Kidney (tissue), 14 donors: ENCODE results near the gene TRAK1. TPM values are rescaled to one million over a fixed set of nuclear protein-coding genes. Genes with fewer than 3 reads are reported as not detected.

Experiments
- DNase-seq, 5 donors: peaks; one replicate each; pipeline ENCODE4 v3.0.0-alpha.2; 2013 to 2020
- FAIRE-seq: peaks from 2 replicates; lab custom pipeline; 2012; peaks lifted over from hg19 to GRCh38; lab: Jason Lieb, UNC
- H3K27ac ChIP-seq, 2 donors: one replicate each; pipeline ENCODE4 v1.7.0; 2013; ENCODE audit warnings: low read depth in 2 of 2, low read length in 2 of 2, inconsistent platforms in 1 of 2
- H3K27me3 ChIP-seq: one replicate; pipeline ENCODE4 v1.7.1; 2013; ENCODE audit warnings: low read length, inconsistent platforms; ENCODE audit not compliant: control insufficient read depth, insufficient read depth
- H3K36me3 ChIP-seq, 3 donors: one replicate each; pipeline versions ENCODE4 v1.7.0 to v1.7.1; 2013; ENCODE audit warnings: low read length in 3 of 3, control low read depth in 1 of 3, inconsistent platforms in 1 of 3; ENCODE audit not compliant: insufficient read depth in 3 of 3, control insufficient read depth in 2 of 3
- H3K4me1 ChIP-seq, 3 donors: one replicate each; pipeline versions ENCODE4 v1.7.0 to v1.7.1; 2013; ENCODE audit warnings: low read length in 3 of 3, inconsistent platforms in 1 of 3, low read depth in 1 of 3; ENCODE audit not compliant: control insufficient read depth in 2 of 3, insufficient read depth in 2 of 3
- H3K4me3 ChIP-seq, 3 donors: one replicate each; pipeline versions ENCODE4 v1.7.0 to v1.8.1; 2013; ENCODE audit warnings: low read length in 3 of 3, control low read depth in 1 of 3, inconsistent platforms in 1 of 3
- H3K9ac ChIP-seq, 3 donors: one replicate each; pipeline versions ENCODE4 v1.7.0 to v1.7.1; 2013; ENCODE audit warnings: low read length in 3 of 3, control low read depth in 1 of 3, inconsistent platforms in 1 of 3
- H3K9me3 ChIP-seq, 3 donors: one replicate each; pipeline versions ENCODE4 v1.7.0 to v1.7.1; 2013; ENCODE audit warnings: low read length in 3 of 3, control low read depth in 1 of 3, inconsistent platforms in 1 of 3; ENCODE audit not compliant: control insufficient read depth in 2 of 3, insufficient read depth in 1 of 3
- intact Hi-C: fragments of 100-400 bp; cut with DNase I; formaldehyde crosslinking; loops from one replicate; pipeline ENCODE4 v1.11.1; 2022
- polyA plus RNA-seq: library from polyadenylated mRNA; stranded (reverse); fragments of 350-450 nt; fragmentation: Illumina TruSeq; extraction: RNeasy Lipid Tissue Mini Kit (QIAGEN cat#74804); gene quantifications from one replicate; pipeline ENCODE4 v1.2.3, GENCODE V29; 2014; ENCODE audit warnings: low read depth, low replicate concordance; ENCODE audit not compliant: insufficient read depth
- total RNA-seq: library from RNA; stranded (reverse); fragmentation: NEBNext Ultra II Directional; extraction: Animal tissue kit (Norgen Biotek cat#: 25700); gene quantifications from one replicate; pipeline ENCODE4 v1.2.1, GENCODE V29; 2021
- TF ChIP-seq, protein P1 (sequence below): IDR thresholded peaks from 3 replicates; pipeline ENCODE4 v1.5.1; 2012; ENCODE audit warnings: mild to moderate bottlenecking, moderate library complexity, borderline replicate concordance; ENCODE audit not compliant: insufficient read depth; ENCODE audit errors: extremely low read depth
- donor health status: control.
- donor health status: control.
- donor health status: control.
- donor health status: control.
- donor health status: control.
- donor health status: DM: yes; HTN: yes; CAD: no.
- donor health status: Normal renal cell carcinoma (clear cell type).

The TRAK1 gene
- total and polyA plus RNA-seq, 2 donors from 2014 or later, result 16.2 to 41.0 TPM

DNA sequence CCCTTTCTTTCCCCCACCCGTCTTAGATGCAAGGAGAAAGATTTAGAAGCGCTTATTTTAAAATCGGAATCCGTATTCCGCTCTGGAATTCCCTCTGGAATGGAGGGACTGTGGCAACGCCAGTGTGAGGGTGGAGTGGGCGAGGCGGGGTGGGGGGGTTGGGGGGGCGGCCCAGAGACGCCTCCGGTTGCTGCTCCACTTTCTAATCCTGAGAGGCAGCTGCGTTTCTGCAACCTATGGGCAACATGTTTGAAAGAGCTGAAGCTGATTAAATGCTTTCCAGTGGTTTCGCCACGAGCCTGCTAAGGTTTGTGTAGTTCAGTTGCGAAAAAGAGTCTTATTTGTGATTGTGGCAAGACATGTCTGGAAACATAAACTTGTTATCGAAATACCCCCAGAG lies 174.9 kb downstream of the TRAK1 start, which contains the start of gene CCK:
Gene CCK, minus strand, starts transcription at position 101 of the 400 bp plus-strand sequence. CDS start 2,555 bp downstream, outside the sequence.
- intact Hi-C loops, result no loop called here
- DNase-seq (no peak), FAIRE-seq (no peak)
- Histone ChIP-seq H3K9me3 (no peaks in the 10 kb centered on the region), H3K27ac (no peak within 1 kb of the TSS), H3K27me3 (peaks cover 33% of the 10 kb centered on the region), H3K4me3 (no peak within 1 kb of the TSS), H3K4me1 (peaks cover 0 to 3% (median 0%) of the 10 kb centered on the region in 3 donors), H3K9ac (no peak within 1 kb of the TSS), H3K36me3 (no peaks in the 10 kb centered on the region)
- TF ChIP-seq, protein P1, sequence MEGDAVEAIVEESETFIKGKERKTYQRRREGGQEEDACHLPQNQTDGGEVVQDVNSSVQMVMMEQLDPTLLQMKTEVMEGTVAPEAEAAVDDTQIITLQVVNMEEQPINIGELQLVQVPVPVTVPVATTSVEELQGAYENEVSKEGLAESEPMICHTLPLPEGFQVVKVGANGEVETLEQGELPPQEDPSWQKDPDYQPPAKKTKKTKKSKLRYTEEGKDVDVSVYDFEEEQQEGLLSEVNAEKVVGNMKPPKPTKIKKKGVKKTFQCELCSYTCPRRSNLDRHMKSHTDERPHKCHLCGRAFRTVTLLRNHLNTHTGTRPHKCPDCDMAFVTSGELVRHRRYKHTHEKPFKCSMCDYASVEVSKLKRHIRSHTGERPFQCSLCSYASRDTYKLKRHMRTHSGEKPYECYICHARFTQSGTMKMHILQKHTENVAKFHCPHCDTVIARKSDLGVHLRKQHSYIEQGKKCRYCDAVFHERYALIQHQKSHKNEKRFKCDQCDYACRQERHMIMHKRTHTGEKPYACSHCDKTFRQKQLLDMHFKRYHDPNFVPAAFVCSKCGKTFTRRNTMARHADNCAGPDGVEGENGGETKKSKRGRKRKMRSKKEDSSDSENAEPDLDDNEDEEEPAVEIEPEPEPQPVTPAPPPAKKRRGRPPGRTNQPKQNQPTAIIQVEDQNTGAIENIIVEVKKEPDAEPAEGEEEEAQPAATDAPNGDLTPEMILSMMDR, result no peak

DNA sequence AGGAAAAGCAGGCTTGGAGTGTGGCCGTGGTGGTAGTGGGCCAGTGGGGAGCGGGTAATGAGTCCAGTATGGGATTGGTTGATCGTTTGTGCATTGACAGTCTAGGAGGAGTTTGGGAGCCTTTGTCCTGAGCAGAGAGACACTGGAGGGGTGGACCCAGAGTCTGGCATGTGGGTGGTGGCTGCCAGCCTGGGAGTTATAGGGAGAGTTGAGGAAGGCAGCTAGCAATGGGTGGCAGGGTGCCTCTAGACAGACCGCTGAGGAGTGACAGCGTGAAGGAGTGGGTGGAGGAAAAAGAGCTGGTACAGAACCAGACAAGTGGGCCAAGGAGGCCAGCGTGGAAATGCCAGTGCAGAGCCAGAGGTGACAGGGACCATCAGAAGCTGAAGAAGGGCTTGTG lies 176.7 kb downstream of the TRAK1 start:
- intact Hi-C loops, result no loop called here
- H3K4me1 ChIP-seq, result peaks cover 0 to 3% (median 0%) of the 10 kb centered on the region in 3 donors
- H3K27me3 ChIP-seq, result peaks cover 23% of the 10 kb centered on the region
- DNase-seq (no peak), FAIRE-seq (no peak)
- H3K4me3 ChIP-seq, result no peak overlapping the region
- no peak overlapping the region for H3K9ac ChIP-seq
- H3K36me3 ChIP-seq, result no peaks in the 10 kb centered on the region
- TF ChIP-seq, protein P1, result no peak
- no peak overlapping the region for H3K27ac ChIP-seq
- no peaks in the 10 kb centered on the region for H3K9me3 ChIP-seq

DNA sequence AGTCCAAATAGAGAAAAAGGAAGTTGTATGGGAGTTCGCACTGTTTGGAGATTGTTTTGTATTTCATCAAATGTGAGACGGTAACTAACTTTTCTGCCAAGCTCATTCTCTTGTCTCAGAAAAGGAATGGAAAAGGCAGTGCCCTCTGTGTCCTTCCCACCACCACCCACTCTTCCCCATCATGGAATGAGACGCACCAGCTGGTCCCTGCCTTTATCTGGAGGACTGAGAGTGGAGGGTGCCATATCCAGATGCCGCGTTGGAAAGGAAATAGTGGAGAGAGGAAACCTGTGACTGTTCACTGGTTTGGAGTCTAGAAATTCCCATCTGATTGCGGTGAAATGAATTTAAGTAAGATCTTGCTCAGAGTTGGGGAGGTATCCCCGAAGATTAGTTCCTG lies 178.5 kb downstream of the TRAK1 start:
- H3K9me3 ChIP-seq, result no peaks in the 10 kb centered on the region
- H3K4me3 ChIP-seq, result no peak overlapping the region
- H3K27ac ChIP-seq, result no peak overlapping the region
- no peak overlapping the region for H3K9ac ChIP-seq
- intact Hi-C loops, result no loop called here
- TF ChIP-seq, protein P1, result no peak
- DNase-seq, result no peak
- H3K36me3 ChIP-seq, result no peaks in the 10 kb centered on the region
- H3K4me1 ChIP-seq, result no peaks in the 10 kb centered on the region
- no peak for FAIRE-seq
- peaks cover 11% of the 10 kb centered on the region for H3K27me3 ChIP-seq

DNA sequence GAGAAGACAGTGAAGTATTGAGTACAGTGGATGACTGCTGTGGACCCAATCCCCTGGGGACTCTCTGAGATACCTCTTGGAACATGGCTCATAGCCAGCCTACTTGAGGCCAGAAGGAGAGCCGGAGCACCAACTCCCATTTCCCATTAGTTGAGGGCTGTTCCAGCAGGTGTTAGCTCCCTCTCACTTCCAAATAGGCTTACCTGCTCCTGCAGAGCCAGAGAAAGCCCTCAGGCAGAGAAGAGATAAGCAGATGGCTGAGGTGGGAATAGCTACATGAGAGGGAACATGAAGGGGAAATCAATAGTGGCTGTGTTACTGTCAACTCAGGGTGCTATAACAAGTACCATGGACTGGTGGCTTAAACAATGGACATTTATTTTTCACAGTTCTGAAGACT lies 179.4 kb downstream of the TRAK1 start:
- H3K36me3 ChIP-seq, result no peaks in the 10 kb centered on the region
- H3K27ac ChIP-seq, result no peak overlapping the region
- peaks cover 9% of the 10 kb centered on the region for H3K27me3 ChIP-seq
- no peaks in the 10 kb centered on the region for H3K9me3 ChIP-seq
- H3K9ac ChIP-seq, result no peak overlapping the region
- TF ChIP-seq, protein P1, result no peak
- no peak overlapping the region for H3K4me3 ChIP-seq
- H3K4me1 ChIP-seq, result no peaks in the 10 kb centered on the region
- FAIRE-seq (no peak), DNase-seq (no peak)
- intact Hi-C loops, result no loop called here
